Suppressor macrophage (primary cell): ENCODE data around the gene ENPEP.
"Not testable (repeated sequence)": the region's sequence is repeated elsewhere in the genome, so short reads cannot be mapped to it uniquely, and the experiment has no call there.

Experiments used
- DNase-seq, 4 experiments: peaks; one replicate each; pipeline ENCODE4 v3.0.0-alpha.2; 2020 to 2022

The ENPEP gene

GRCh38 chr4:110526589-110526988 lies 50.6 kb downstream of the ENPEP start:
- no peak for DNase-seq

GRCh38 chr4:110527156-110527555 lies 51.2 kb downstream of the ENPEP start:
- no peak for DNase-seq

- DNase-seq: no peak
These were observed 57.1 kb downstream of the ENPEP start for GRCh38 chr4:110532901-110533589.

GRCh38 chr4:110533590-110533910 lies 57.6 kb downstream of the ENPEP start:
- DNase-seq: no peak

- DNase-seq: no peak
These were observed 58.0 kb downstream of the ENPEP start for GRCh38 chr4:110533940-110534339.

- DNase-seq: no peak
These were observed 64.6 kb downstream of the ENPEP start for GRCh38 chr4:110540581-110540980.

- DNase-seq: no peak
These were observed 65.1 kb downstream of the ENPEP start for GRCh38 chr4:110540982-110541451.

GRCh38 chr4:110543577-110543976 lies 67.6 kb downstream of the ENPEP start:
- no peak for DNase-seq

GRCh38 chr4:110544594-110544993 lies 68.6 kb downstream of the ENPEP start:
- no peak for DNase-seq

GRCh38 chr4:110550260-110550659 lies 74.3 kb downstream of the ENPEP start:
- DNase-seq: no peak

GRCh38 chr4:110553197-110553596 lies 77.2 kb downstream of the ENPEP start:
- DNase-seq: no peak

GRCh38 chr4:110567214-110567613 lies 91.3 kb downstream of the ENPEP start:
- DNase-seq: no peak

- DNase-seq: not testable (repeated sequence)
These were observed 100.7 kb downstream of the ENPEP start for GRCh38 chr4:110576696-110577095.

GRCh38 chr4:110586131-110586850 lies 110.3 kb downstream of the ENPEP start:
- DNase-seq: peak in 2 of 4 experiments; percentile 4 to 16

GRCh38 chr4:110587666-110588285 lies 111.8 kb downstream of the ENPEP start:
- no peak for DNase-seq

- DNase-seq: no peak
These were observed 113.3 kb downstream of the ENPEP start for GRCh38 chr4:110589297-110589696.

GRCh38 chr4:110595583-110595982 lies 119.6 kb downstream of the ENPEP start:
- DNase-seq: no peak

- no peak for DNase-seq
These were observed 120.5 kb downstream of the ENPEP start for GRCh38 chr4:110596431-110596830.

- DNase-seq: no peak
These were observed 121.6 kb downstream of the ENPEP start for GRCh38 chr4:110597582-110597981.

- DNase-seq: no peak
These were observed 126.1 kb downstream of the ENPEP start for GRCh38 chr4:110602061-110602460.

- no peak for DNase-seq
These were observed 129.1 kb downstream of the ENPEP start for GRCh38 chr4:110605077-110605476.

GRCh38 chr4:110609044-110609750 lies 133.2 kb downstream of the ENPEP start:
- no peak for DNase-seq

- DNase-seq: no peak
These were observed 134.6 kb downstream of the ENPEP start for GRCh38 chr4:110610620-110610939.
